Measurements from ENCODE around the gene TMEM185B.

Gene TMEM185B

GRCh38 chr2:120177973-120178372 lies 45.2 kb downstream of the TMEM185B start:
- Histone ChIP-seq H3K27me3 (ENCODE audit: insufficient read depth, poor library complexity, severe bottlenecking) (no peaks in the 10 kb centered on the region), H3K27ac (replicated peaks) (no peak overlapping the region), H3K4me3 (replicated peaks; ENCODE audit: insufficient read depth, low read length) (no peak overlapping the region)
- no peak for DNase-seq (ENCODE audit: low read depth in 1 of 2, low spot score in 1 of 2)
- TF ChIP-seq SPI1 (IDR thresholded peaks at IDR 0.05; ENCODE audit: borderline replicate concordance, low read depth) (no peak), CTCF (IDR thresholded peaks at IDR 0.05; ENCODE audit: insufficient read depth, low read length) (no peak), GABPA (IDR thresholded peaks at IDR 0.05; ENCODE audit: low read depth) (no peak), REST (IDR thresholded peaks at IDR 0.05; ENCODE audit: insufficient replicate concordance, low read depth) (no peak), POLR2AphosphoS5 (IDR thresholded peaks at IDR 0.05; ENCODE audit: low read depth) (no peak)

DNA sequence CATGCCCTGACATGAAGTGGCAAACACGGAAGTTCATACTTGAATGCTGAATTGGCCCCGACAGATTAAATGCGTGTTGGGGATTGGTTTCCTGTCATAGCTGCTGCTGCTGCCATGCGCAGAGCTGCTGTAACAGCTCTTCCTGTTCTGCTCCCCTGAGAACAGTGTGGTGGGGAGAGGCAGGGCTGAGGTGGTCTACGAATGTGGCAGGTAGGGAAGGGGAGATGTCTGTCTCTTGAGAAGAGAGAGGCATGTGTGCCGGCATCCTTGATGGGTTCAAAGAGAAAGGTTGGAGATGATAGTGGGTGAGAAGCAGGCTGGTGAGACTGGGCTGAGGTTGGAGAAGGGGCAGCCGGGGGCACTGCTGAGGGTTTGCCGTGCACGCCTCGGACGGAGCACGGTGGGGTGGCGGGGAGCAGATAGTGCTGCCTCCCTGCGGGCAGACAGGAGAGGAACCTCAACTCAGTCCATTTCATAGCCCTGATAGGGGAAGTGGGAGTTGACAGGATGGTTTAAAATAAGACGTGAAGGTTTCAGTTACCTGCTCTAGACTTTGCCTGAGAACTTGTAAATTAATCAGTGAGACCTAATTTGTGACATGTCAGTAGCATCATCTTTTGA lies 46.1 kb downstream of the TMEM185B start:
- Histone ChIP-seq H3K4me3 (replicated peaks; ENCODE audit: insufficient read depth, low read length) (peak overlapping the region; percentile 50), H3K27ac (replicated peaks) (peak overlapping the region; percentile 69), H3K27me3 (ENCODE audit: insufficient read depth, poor library complexity, severe bottlenecking) (no peaks in the 10 kb centered on the region)
- no peak for TF ChIP-seq GABPA (IDR thresholded peaks at IDR 0.05; ENCODE audit: low read depth)
- no peak for TF ChIP-seq REST (IDR thresholded peaks at IDR 0.05; ENCODE audit: insufficient replicate concordance, low read depth)
- TF ChIP-seq CTCF (IDR thresholded peaks at IDR 0.05; ENCODE audit: insufficient read depth, low read length) = peak; percentile 69
- peak; percentile 94 for TF ChIP-seq SPI1 (IDR thresholded peaks at IDR 0.05; ENCODE audit: borderline replicate concordance, low read depth)
- peak; percentile 84 for TF ChIP-seq POLR2AphosphoS5 (IDR thresholded peaks at IDR 0.05; ENCODE audit: low read depth)
- DNase-seq (ENCODE audit: low read depth in 1 of 2, low spot score in 1 of 2) = peak; percentile 43 to 85

- Histone ChIP-seq H3K27me3 (ENCODE audit: insufficient read depth, poor library complexity, severe bottlenecking) (no peaks in the 10 kb centered on the region), H3K4me3 (replicated peaks; ENCODE audit: insufficient read depth, low read length) (no peak overlapping the region; the same call in 1 of the 2 replicates), H3K27ac (replicated peaks) (peak overlapping the region; percentile 69)
- DNase-seq (ENCODE audit: low read depth in 1 of 2, low spot score in 1 of 2) = no peak
- TF ChIP-seq SPI1 (IDR thresholded peaks at IDR 0.05; ENCODE audit: borderline replicate concordance, low read depth) = no peak
- no peak for TF ChIP-seq GABPA (IDR thresholded peaks at IDR 0.05; ENCODE audit: low read depth)
- TF ChIP-seq REST (IDR thresholded peaks at IDR 0.05; ENCODE audit: insufficient replicate concordance, low read depth) = no peak
- TF ChIP-seq POLR2AphosphoS5 (IDR thresholded peaks at IDR 0.05; ENCODE audit: low read depth) = no peak
- no peak for TF ChIP-seq CTCF (IDR thresholded peaks at IDR 0.05; ENCODE audit: insufficient read depth, low read length)
Measured at GRCh38 chr2:120176526-120176925, 46.7 kb downstream of the TMEM185B start.

All from HL-60 (cell line).